AG09309 (cell line): Measurements from ENCODE around the gene SIVA1.

Source experiments
- DNase-seq: peaks from one replicate; pipeline ENCODE4 v3.0.0-alpha.2; 2010; ENCODE audit warnings: low read depth
- H3K4me3 ChIP-seq: 2 replicates; pipeline ENCODE4 v1.5.1; 2011; ENCODE audit warnings: mild to moderate bottlenecking, low read depth, low read length, moderate library complexity; ENCODE audit not compliant: control insufficient read depth
- TF ChIP-seq, protein P1 (sequence below): IDR thresholded peaks from 2 replicates; pipeline ENCODE4 v1.5.1; 2011; ENCODE audit warnings: mild to moderate bottlenecking, low read depth, low read length, inconsistent platforms; ENCODE audit not compliant: insufficient read depth, control insufficient read depth; ENCODE audit errors: missing control alignments

The SIVA1 gene

DNA sequence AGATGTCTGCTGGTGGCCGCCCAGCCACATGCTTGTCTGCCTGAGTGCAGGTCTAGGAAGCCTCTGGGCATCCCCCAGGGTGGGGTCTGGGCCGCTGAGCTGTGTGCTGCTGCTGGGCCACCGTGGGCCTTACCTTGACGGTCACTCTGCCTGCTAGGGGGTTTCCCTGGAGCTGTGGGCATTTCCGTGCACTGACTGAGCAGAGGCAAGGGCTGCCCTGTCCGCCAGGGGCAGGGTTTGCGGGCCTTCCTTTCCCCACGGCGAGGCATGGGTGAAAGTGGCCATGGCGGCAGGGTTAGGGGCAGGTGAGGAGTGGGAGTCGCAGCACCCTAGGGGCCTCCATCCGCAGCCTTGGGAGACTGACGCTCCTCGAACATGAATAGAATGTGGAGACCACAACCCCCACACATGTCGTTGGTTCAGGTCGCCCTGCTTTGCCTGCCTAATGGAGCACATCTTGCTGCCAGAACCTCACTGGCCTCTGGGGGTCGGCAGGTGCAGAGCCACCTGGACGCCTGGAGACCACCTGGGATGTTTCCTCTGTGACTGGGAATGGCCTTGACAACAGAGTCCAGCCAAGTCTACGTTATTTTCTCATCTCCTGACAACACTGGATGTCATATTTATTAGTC, 50.4 kb downstream of the SIVA1 start:
- TF ChIP-seq, protein P1, sequence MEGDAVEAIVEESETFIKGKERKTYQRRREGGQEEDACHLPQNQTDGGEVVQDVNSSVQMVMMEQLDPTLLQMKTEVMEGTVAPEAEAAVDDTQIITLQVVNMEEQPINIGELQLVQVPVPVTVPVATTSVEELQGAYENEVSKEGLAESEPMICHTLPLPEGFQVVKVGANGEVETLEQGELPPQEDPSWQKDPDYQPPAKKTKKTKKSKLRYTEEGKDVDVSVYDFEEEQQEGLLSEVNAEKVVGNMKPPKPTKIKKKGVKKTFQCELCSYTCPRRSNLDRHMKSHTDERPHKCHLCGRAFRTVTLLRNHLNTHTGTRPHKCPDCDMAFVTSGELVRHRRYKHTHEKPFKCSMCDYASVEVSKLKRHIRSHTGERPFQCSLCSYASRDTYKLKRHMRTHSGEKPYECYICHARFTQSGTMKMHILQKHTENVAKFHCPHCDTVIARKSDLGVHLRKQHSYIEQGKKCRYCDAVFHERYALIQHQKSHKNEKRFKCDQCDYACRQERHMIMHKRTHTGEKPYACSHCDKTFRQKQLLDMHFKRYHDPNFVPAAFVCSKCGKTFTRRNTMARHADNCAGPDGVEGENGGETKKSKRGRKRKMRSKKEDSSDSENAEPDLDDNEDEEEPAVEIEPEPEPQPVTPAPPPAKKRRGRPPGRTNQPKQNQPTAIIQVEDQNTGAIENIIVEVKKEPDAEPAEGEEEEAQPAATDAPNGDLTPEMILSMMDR: no peak
- no peak for DNase-seq
- H3K4me3 ChIP-seq: no peak overlapping the region

DNA sequence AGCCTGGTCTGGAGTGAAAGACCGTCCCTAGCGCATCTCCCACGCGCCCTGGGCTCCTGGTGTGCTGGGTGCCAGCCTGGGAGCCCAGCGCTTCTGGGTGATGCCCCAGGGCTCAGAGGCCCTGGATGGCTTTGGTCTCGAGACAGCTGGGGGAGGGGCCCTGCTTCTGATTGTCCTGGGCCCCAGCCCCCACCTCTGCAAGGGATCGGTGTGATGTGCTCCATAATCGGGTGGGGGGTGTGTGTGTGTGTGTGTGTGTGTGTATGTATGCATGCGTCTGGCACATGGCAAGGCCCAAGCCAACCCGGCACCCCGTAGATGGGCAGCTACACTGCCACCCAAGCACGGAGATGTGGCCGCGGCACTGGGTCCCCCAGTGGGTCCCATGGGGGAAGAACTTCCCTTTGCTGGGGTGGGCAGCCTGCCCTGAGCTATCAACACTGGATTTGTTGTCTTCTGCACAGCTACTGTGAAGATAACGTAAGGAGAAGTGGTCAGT, 51.0 kb downstream of the SIVA1 start:
- DNase-seq: no peak
- H3K4me3 ChIP-seq: no peak overlapping the region
- TF ChIP-seq, protein P1: no peak

DNA sequence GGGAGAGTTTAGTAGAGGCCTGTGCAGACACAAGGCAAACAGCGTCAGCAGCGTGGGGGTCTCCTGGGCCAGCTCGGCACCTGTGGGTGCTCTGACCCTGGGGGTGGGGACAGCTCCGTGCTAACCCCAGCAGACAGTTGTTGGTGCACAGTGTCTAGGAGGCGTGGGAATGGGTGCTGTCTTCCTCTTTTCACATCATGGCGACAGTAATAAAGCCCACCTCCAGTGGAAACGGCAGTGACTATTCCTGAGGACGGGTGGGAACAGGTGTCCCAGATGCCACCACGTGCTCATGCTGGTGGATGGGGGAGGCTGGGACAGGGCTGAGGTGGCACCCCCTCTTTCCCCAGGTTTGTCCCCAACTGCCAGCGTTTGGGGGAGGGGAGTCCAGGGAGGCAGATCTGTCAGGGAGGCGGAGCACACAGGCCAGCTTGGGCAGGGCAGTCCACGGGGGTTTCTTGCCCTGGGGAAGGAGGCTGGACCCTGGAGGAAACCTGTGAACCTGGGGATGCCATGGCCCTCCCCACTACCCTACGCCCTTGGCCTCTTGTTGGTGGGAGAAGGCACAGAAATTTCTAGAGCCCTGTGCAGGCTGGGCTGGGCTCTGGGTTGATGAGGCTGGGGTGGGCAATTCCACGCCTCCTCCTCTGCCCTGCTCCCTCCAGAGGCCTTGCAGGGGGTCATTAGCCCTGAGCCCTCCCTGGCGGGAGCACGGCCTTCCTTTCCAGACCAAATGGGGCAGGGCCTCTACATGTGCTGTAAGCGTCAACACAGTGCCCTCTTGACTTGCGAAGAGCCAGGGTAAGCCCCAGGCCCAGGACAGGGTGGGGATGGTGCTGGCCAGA, 51.8 kb downstream of the SIVA1 start:
- TF ChIP-seq, protein P1: no peak
- no peak for DNase-seq
- H3K4me3 ChIP-seq: no peak overlapping the region

GRCh38 chr14:104805326-104805678, 52.4 kb downstream of the SIVA1 start:
- TF ChIP-seq, protein P1: no peak
- no peak for DNase-seq
- H3K4me3 ChIP-seq: no peak overlapping the region

DNA sequence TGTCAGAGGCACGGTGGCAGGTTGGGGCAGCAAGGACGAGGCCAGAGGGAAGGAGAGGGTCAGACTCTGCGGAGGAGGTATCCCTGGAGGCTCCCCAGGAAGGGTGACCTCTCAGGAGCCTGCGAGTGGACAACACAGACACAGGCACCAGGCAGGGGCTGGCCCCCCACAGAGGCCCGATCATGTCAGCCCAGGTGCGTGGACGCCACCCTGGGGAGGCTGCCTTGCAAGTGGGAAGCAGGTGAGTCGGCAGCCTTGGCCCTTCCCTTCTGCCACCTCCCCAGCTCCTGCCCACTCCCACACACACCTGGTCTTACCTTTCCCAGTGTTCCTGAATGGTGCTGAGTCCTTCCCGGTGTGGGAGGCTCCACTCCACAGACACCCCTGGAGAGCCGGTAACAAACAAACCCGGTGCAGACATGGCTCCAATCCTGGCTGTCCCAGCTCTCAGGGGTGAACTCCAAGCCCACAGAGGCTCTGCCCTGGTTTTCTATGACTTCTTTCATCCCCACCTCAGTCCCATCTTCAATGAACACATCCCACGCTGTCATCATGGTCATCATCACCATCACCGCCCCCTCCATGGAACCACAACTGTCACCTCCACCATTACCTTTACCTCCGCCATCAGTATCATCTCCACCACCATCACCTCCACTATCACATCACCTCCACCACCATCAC, 53.1 kb downstream of the SIVA1 start:
- no peak overlapping the region for H3K4me3 ChIP-seq
- DNase-seq: no peak
- TF ChIP-seq, protein P1: no peak

- TF ChIP-seq, protein P1: no peak
- DNase-seq: no peak
- no peak overlapping the region for H3K4me3 ChIP-seq
Observed at GRCh38 chr14:104806625-104807465, 53.9 kb downstream of the SIVA1 start.
